Measurements from ENCODE around the gene CERKL.

CERKL gene

GRCh38 chr2:181677912-181678586 lies 21.1 kb upstream of the CERKL start:
- DNase-seq (ENCODE audit: low spot score): peak; percentile 77

DNA sequence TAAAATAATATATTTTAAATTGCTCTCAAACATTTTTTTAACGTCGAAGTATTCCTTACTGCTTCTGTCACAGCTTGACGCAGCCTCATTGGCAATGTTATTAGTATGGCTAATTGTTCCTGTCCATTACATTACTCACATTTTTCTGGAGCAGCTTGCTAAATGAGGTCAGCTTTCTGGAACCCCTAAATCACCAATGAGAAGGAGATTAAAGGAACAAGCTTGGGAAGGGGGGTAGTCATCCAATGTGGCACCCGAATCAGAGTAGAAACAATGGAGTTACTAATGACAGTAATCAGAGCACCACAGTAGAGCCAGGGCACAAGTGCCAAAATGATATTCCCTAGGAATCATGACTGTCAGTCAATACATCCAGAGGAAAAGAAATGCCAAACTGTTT lies 18.3 kb upstream of the CERKL start:
- no peak for DNase-seq (ENCODE audit: low spot score)

DNA sequence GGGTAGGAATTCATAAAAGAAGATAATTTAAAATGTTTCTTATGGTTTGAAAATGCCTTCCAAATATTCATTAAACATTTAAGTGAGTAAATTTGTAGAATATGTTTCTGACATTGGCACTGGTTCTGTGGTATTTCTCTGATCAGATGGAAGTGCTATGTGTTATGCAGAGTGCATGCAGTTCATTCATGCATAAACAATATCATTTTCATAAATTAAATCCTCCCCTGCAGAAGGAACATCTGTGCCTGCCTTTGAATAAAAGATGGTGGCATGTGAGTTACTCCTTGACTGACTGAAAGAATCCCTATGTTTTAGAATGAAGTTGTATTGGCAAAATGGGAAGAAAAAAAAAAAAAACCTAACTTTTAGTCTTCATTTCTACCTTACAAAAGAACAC lies 17.6 kb upstream of the CERKL start:
- DNase-seq (ENCODE audit: low spot score): no peak

DNA sequence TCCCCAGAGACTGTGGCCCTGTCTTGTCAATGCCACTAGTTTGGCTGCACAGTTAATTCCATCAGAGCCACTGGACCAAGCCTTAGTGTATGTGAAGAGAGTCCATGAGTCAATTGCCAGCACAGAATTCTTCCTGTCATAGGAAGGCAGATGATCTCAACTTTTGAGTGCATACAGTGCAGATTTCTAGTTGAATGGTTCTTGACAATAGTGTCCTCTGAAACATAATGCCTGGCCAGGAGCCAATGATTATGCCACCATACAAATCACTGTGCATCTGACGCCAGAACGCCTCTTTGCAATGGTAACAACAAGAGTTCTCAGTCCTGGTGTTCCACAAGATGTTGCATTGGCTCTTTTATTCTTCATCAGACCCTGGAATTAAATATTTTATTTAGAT lies 16.3 kb upstream of the CERKL start:
- DNase-seq (ENCODE audit: low spot score): no peak

DNA sequence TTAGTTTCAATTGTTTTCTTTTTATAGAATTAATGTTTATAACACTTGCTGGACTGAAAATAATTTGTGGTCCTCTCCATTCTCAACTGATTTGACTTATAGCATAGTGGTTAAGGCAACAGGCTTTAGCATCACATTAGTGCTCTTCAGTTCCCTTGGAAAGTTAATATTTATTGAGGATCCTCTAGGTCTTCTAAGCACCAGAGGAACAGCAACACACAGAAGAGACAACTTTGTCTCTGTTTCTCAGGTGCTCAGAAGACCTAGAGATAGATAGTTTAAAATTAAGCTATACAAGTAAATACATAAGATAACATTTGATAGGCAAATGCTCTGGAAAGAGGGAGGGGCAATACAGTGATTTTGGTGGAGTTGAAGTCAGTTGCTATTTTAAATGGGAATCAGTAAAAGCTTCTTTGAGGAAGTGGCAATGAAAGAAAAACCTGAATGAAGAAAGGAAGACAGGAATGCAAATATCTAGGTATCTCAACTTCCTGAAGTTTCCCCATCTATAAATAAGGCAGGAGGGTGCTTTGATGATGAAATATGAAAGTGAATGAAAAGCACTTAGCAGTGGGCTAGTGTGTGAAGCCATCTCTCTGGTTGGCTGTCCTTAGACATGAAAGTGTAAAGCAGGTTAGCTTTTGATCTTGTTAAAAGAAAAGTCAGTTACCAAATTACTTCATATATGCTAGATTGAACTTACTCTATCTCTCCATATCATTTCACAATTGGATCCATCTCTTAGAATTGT lies 15.5 kb upstream of the CERKL start:
- no peak for DNase-seq (ENCODE audit: low spot score)

DNA sequence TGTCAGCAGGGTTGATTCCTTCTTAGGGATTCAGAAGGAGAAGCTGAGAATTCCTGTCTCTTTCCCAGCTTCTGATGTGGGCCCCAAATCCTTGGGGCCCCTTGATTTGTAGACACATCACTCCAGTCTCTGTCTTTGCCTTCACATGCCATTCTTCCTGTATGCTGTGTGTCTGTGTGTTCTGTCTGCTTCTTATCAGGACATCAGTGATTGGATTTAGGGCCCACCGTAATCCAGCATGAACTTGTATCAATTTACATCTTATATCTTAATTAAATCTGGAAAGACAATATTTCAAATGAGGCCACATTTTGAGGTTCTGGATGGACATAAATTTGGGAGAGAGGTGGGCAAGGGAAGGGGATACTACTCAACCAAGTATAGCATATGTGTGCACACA lies 13.7 kb upstream of the CERKL start:
- no peak for DNase-seq (ENCODE audit: low spot score)

- no peak for DNase-seq (ENCODE audit: low spot score)
Measured at GRCh38 chr2:181667234-181667633, 10.3 kb upstream of the CERKL start.

GRCh38 chr2:181662287-181662686 lies 5.4 kb upstream of the CERKL start:
- DNase-seq (ENCODE audit: low spot score): no peak

DNA sequence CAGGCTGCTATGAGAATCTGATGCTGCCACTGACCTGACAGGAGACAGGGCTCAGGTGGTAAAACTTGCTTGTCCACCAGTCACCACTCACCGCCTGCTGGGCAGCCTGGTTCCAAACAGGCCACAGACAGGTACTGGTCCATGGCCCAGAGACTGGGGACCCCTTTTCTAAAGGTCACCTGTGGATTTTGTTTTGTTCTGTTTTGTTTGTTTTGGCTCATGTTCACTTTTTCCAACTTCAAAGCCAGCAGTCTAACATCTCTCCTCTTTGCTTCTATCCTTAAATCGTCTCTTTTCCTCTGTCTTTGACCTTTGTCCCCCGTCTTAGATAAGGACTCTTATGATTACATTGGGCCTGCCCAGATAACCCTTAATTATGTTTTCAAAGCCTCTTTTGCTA lies 3.3 kb upstream of the CERKL start:
- no peak for DNase-seq (ENCODE audit: low spot score)

DNA sequence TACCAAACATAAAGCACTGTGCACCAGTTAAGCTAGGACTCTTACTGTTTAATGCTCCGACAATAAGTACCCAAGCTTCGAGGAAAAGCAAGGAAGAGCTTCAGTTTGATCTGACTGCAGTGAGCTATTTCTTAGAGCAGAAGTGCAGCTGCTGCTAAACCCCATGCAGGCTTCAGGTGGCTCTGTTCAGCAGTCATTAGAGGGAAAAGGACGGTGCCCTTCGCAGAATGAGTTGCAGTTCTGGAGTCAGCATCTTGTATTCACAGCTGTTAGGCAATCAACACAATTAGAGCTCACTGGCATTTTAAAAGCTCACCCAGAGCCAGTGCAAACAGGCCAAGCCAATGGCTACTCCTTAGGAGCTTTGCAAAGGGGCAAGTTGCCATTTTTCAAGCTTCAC lies 1.5 kb upstream of the CERKL start:
- DNase-seq (ENCODE audit: low spot score): no peak

- DNase-seq (ENCODE audit: low spot score): no peak
Measured at GRCh38 chr2:181657379-181657778, 474 bp upstream of the CERKL start.

GRCh38 chr2:181655519-181655918 lies 1.4 kb downstream of the CERKL start:
- DNase-seq (ENCODE audit: low spot score): no peak

DNA sequence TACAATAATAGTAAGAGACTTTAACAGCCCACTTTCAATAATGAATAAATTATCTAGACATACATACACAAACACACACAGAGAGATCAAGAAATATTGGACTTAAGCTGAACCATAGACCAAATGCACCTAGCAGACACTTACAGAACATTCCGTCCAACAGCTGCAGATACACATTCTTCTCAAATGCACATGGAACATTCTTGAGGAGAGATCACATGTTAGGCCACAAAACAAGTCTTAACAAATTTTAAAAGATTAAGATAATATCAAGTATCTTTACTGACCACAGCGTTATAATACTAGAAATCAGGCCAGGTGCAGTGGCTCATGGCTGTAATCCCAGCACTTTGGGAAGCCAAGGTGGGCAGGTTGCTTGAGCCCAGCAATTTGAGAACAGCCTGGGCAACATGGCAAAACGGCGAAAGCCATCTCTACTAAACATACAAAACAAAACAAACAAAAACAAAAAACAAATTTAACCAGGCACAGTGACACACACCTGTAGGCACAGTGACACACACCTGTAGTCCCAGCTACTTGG lies 7.4 kb downstream of the CERKL start:
- no peak for DNase-seq (ENCODE audit: low spot score)

DNA sequence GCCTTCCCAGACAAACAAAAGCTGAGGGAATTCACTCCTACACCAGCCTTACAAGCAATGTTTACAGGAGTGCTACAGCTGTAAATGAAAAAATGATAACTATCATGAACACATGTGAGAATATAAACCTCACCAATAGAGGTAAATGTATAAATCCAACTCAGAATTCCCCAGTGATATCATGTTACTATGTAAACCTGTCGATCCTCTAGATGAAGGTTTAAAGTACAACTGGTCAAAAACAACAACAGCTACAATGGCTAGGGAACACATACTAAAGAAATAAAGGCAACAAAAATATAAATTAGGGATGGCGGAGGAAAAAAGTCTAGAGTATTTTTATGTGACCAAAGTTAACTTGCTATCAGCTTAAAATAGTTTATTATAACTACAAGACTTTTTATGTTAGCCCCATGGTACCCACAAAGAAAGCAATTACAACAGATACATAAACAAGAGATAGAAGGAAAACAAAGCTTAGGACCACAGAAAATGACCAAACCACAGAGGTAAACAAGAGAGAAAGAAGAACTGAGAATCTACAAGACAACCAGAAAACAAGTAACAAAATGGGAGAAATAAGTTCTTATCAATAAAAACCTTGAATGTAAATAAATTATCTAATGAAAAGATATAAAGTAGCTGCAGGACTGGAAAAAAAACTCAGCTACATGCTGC lies 8.3 kb downstream of the CERKL start:
- DNase-seq (ENCODE audit: low spot score): no peak

GRCh38 chr2:181646415-181646987 lies 10.4 kb downstream of the CERKL start:
- DNase-seq (ENCODE audit: low spot score): no peak

GRCh38 chr2:181643151-181643550 lies 13.8 kb downstream of the CERKL start:
- no peak for DNase-seq (ENCODE audit: low spot score)

- DNase-seq (ENCODE audit: low spot score): no peak
Measured at GRCh38 chr2:181642086-181642485, 14.8 kb downstream of the CERKL start.

- DNase-seq (ENCODE audit: low spot score): no peak
Measured at GRCh38 chr2:181639686-181640085, 17.2 kb downstream of the CERKL start.

DNA sequence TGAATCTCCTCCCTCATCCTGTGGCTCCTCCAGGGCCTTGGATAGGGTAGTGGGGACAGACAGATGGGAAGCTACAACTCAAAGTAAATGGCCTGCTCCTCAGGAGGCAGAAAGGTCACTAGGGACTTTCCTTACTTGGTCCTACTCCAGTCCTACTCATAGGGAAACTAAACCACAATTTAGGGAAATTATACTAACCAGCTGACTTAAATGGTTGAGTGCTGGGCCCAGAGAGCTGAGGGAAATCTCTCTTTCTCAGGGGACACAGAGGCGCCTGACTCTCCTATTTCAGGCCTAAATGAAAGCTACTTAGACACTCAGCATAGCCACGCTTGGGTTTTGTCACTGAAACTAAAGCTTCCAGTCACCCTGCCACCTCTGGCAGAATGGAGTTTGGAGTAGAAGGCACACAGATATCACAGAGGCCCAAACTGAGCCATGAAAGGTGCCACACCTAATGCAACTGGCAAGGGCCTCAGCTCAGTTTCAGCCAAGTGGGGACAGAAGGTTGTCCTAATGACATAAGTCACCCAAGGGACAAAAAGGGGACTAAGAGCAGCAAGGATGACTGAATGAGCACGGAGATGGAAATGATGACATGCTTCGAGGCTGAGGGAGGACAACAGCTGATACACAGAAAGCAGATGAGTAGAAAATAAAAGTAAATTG lies 24.0 kb downstream of the CERKL start:
- DNase-seq (ENCODE audit: low spot score): no peak

- no peak for DNase-seq (ENCODE audit: low spot score)
Measured at GRCh38 chr2:181628590-181629585, 28.0 kb downstream of the CERKL start.

DNA sequence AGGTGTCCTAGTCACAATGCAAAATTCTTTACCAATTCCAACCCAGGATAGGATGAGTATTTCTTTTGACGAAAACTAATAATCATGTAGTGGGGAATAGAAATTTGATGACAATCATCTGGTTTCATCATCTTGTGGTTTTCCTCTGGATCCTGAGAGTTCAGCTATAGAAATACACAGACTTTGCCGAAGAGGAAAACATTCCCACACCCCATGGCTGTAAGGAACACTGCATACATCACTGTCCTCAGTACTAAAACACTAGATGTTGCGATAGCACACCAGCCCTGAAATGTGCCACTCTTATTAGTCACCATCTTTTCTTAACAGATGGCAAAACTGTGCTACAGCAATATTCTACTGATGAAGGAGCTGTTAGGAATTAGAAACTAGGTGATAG lies 29.4 kb downstream of the CERKL start:
- no peak for DNase-seq (ENCODE audit: low spot score)

All from AG20443 (cell line).